Measurements from ENCODE around the gene TIAL1.
A peak's percentile ranks its signal among the peaks of the same experiment; 100 is the strongest.

TIAL1 gene

DNA sequence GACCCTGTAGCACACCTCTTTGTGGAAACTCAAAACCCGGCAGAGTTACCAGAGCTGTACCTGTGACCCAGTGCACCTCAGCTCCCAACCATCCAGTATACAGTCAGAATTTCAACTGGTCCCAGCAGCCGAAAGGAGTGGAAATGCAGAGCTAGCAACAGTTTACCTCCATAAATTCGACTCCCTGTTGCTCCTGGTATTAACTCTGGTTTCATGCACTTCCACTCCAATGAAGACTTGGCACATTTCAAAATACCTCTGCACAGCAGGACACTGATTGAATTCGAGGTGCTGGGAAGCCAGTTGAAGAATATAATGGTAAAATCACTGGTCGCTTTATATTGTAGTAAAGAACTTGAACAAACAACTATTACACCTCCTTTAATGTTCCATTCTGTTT, 17.9 kb upstream of the TIAL1 start:
- no peak overlapping the region for H3K27ac ChIP-seq (ENCODE audit: low read depth, low read length)
- no peaks in the 10 kb centered on the region for H3K36me3 ChIP-seq (ENCODE audit: control insufficient read depth in 5 of 5, insufficient read depth in 5 of 5, low read length in 5 of 5)
- no peaks in the 10 kb centered on the region for H3K9me3 ChIP-seq (ENCODE audit: control insufficient read depth in 5 of 5, low read length in 5 of 5)
- no peaks in the 10 kb centered on the region for H3K27me3 ChIP-seq (ENCODE audit: control insufficient read depth in 5 of 5, insufficient read depth in 4 of 5, low read length in 5 of 5)
- no peak overlapping the region for H3K9ac ChIP-seq (ENCODE audit: low read length in 5 of 5)
- H3K4me1 ChIP-seq (ENCODE audit: control insufficient read depth in 5 of 5, insufficient read depth in 5 of 5, low read length in 5 of 5): peaks cover 3 to 21% (median 15%) of the 10 kb centered on the region in 5 donors
- no peak overlapping the region for H3K4me3 ChIP-seq (ENCODE audit: low read depth in 1 of 5, low read length in 5 of 5)

DNA sequence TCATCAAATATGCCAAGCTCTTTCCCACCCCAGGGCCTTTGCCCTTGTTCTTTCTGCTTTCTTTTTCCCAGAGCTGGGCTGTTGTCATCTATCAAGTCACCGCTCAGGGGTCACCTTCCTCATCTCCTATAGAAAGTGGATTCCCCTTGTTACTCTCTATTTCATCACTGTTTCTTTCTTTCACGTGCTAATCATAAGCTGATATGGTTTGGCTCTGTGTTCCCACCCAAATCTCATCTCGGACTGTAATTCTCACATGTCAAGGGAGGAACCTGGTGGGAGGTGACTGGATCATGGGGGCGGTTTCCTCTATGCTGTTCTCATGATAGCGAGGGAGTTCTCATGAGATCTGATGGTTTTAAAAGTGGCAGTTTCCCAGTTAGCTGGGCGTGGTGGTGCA, 17.0 kb upstream of the TIAL1 start:
- no peak overlapping the region for H3K27ac ChIP-seq (ENCODE audit: low read depth, low read length)
- no peaks in the 10 kb centered on the region for H3K27me3 ChIP-seq (ENCODE audit: control insufficient read depth in 5 of 5, insufficient read depth in 4 of 5, low read length in 5 of 5)
- peaks cover 3 to 12% (median 10%) of the 10 kb centered on the region in 5 donors for H3K4me1 ChIP-seq (ENCODE audit: control insufficient read depth in 5 of 5, insufficient read depth in 5 of 5, low read length in 5 of 5)
- no peaks in the 10 kb centered on the region for H3K36me3 ChIP-seq (ENCODE audit: control insufficient read depth in 5 of 5, insufficient read depth in 5 of 5, low read length in 5 of 5)
- no peak overlapping the region for H3K9ac ChIP-seq (ENCODE audit: low read length in 5 of 5)
- no peak overlapping the region for H3K4me3 ChIP-seq (ENCODE audit: low read depth in 1 of 5, low read length in 5 of 5)
- no peaks in the 10 kb centered on the region for H3K9me3 ChIP-seq (ENCODE audit: control insufficient read depth in 5 of 5, low read length in 5 of 5)

DNA sequence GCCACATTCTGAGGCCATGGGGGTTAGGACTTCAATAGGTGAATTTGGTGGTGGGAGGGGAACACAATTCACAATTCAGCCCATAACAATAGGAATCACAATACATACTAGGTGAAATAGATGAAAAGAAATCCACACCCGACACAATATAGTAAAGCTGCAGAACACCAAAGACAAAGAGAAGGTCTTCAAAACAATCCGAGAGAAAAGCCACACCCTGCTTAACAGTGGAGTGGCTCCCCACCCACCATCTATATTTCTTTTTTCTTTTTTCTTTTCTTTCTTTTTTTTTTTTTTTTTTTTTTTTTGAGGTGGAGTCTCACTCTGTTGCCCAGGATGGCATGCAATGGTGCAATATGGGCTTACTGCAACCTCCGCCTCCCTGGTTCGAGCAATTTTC, 14.7 kb upstream of the TIAL1 start:
- Histone ChIP-seq H3K9me3 (ENCODE audit: control insufficient read depth in 5 of 5, low read length in 5 of 5) (no peaks in the 10 kb centered on the region), H3K9ac (ENCODE audit: low read length in 5 of 5) (no peak overlapping the region), H3K27ac (ENCODE audit: low read depth, low read length) (no peak overlapping the region), H3K4me3 (ENCODE audit: low read depth in 1 of 5, low read length in 5 of 5) (no peak overlapping the region), H3K36me3 (ENCODE audit: control insufficient read depth in 5 of 5, insufficient read depth in 5 of 5, low read length in 5 of 5) (no peaks in the 10 kb centered on the region), H3K4me1 (ENCODE audit: control insufficient read depth in 5 of 5, insufficient read depth in 5 of 5, low read length in 5 of 5) (peaks cover 0 to 4% (median 0%) of the 10 kb centered on the region in 5 donors), H3K27me3 (ENCODE audit: control insufficient read depth in 5 of 5, insufficient read depth in 4 of 5, low read length in 5 of 5) (no peaks in the 10 kb centered on the region)

DNA sequence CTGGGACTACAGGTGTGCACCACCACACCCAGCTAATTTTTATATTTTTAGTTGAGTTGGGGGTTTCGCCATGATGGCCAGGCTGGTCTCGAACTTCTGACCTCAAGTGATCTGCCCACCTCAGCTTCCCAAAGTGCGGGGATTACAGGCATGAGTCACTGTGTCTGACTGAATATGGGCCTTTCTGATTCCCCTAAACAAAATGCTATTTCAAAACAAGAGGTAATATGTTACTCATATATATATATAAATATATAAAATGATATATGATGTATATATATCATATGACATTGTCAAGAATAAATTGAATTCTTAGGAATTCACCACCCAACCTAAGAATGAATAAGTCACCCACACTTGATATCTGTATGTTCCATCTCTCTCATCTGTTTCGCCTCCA, 12.8 kb upstream of the TIAL1 start:
- no peak overlapping the region for H3K4me3 ChIP-seq (ENCODE audit: low read depth in 1 of 5, low read length in 5 of 5)

DNA sequence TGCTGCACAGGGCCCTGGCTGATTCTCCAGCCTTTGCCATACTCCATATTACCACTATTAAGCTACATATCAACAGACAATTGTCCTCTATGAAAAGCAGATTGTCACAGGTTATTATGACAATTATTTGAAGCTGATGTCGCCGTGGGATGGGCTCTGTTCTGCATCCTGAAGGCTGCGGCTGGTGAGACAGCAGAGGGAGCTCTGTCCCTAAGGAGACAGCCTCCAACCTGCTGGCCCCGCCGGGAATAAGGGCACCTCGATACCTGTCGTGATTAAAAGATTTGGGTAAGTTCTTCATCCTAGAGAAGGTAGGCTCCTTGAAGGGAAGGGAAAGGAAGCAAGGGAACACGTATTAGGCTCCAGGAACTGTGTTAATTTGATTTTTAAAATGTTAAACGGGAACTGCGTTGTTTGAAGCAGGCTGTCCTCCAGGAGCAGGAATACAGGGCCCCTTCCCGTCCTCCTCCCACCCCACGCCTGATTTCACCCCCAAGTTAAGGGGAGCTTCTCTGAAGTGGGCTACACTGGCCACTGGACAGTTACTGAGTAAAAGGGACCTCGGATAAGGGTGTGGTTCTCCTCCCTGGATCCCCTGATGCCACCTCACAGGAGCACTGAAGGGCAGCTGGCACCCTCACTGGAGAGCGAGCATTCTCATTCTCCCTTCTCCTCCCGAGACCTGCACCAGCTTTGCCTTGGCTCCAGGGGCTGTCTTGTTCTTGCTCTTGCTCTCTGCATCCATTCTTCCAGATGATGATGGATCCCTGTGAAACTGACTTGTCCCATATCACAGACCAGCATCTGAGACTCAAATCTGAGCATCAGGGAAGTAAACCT, 11.8 kb upstream of the TIAL1 start:
- Histone ChIP-seq H3K36me3 (ENCODE audit: control insufficient read depth in 5 of 5, insufficient read depth in 5 of 5, low read length in 5 of 5) (no peaks in the 10 kb centered on the region), H3K9ac (ENCODE audit: low read length in 5 of 5) (peak overlapping the region in 1 of 5 donors; percentile 39), H3K9me3 (ENCODE audit: control insufficient read depth in 5 of 5, low read length in 5 of 5) (no peaks in the 10 kb centered on the region), H3K27me3 (ENCODE audit: control insufficient read depth in 5 of 5, insufficient read depth in 4 of 5, low read length in 5 of 5) (no peaks in the 10 kb centered on the region), H3K4me1 (ENCODE audit: control insufficient read depth in 5 of 5, insufficient read depth in 5 of 5, low read length in 5 of 5) (peaks cover 0 to 4% (median 0%) of the 10 kb centered on the region in 5 donors), H3K4me3 (ENCODE audit: low read depth in 1 of 5, low read length in 5 of 5) (peak overlapping the region in 1 of 5 donors; percentile 41), H3K27ac (ENCODE audit: low read depth, low read length) (no peak overlapping the region)

More for the DNA sequence above, 12.8 kb upstream of the TIAL1 start:
- Histone ChIP-seq H3K9ac (ENCODE audit: low read length in 5 of 5) (no peak overlapping the region), H3K9me3 (ENCODE audit: control insufficient read depth in 5 of 5, low read length in 5 of 5) (no peaks in the 10 kb centered on the region), H3K27ac (ENCODE audit: low read depth, low read length) (no peak overlapping the region), H3K4me1 (ENCODE audit: control insufficient read depth in 5 of 5, insufficient read depth in 5 of 5, low read length in 5 of 5) (peaks cover 0 to 4% (median 0%) of the 10 kb centered on the region in 5 donors), H3K27me3 (ENCODE audit: control insufficient read depth in 5 of 5, insufficient read depth in 4 of 5, low read length in 5 of 5) (no peaks in the 10 kb centered on the region), H3K36me3 (ENCODE audit: control insufficient read depth in 5 of 5, insufficient read depth in 5 of 5, low read length in 5 of 5) (no peaks in the 10 kb centered on the region)

DNA sequence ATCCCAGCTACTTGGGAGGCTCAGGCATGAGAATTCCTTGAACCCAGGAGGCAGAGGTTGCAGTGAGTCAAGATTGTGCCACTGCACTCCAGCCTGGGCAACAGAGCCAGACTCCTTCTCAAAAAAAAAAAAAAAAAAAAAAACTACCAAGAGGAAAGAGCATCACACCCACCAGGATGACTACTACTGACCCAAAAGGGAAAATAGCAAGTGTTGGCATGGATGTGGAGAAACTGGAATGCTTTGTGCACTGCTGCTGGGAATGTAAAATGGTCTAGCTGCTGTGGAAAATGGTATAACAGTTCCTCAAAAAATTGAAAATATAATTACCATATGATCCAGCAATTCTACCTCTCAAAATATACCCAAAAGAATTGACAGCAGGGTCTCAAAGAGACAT, 7.7 kb upstream of the TIAL1 start:
- no peaks in the 10 kb centered on the region for H3K36me3 ChIP-seq (ENCODE audit: control insufficient read depth in 5 of 5, insufficient read depth in 5 of 5, low read length in 5 of 5)
- H3K27me3 ChIP-seq (ENCODE audit: control insufficient read depth in 5 of 5, insufficient read depth in 4 of 5, low read length in 5 of 5): no peaks in the 10 kb centered on the region
- no peak overlapping the region for H3K9ac ChIP-seq (ENCODE audit: low read length in 5 of 5)
- H3K27ac ChIP-seq (ENCODE audit: low read depth, low read length): no peak overlapping the region
- H3K4me1 ChIP-seq (ENCODE audit: control insufficient read depth in 5 of 5, insufficient read depth in 5 of 5, low read length in 5 of 5): peaks cover 0 to 4% (median 0%) of the 10 kb centered on the region in 5 donors
- H3K9me3 ChIP-seq (ENCODE audit: control insufficient read depth in 5 of 5, low read length in 5 of 5): no peaks in the 10 kb centered on the region
- H3K4me3 ChIP-seq (ENCODE audit: low read depth in 1 of 5, low read length in 5 of 5): no peak overlapping the region

DNA sequence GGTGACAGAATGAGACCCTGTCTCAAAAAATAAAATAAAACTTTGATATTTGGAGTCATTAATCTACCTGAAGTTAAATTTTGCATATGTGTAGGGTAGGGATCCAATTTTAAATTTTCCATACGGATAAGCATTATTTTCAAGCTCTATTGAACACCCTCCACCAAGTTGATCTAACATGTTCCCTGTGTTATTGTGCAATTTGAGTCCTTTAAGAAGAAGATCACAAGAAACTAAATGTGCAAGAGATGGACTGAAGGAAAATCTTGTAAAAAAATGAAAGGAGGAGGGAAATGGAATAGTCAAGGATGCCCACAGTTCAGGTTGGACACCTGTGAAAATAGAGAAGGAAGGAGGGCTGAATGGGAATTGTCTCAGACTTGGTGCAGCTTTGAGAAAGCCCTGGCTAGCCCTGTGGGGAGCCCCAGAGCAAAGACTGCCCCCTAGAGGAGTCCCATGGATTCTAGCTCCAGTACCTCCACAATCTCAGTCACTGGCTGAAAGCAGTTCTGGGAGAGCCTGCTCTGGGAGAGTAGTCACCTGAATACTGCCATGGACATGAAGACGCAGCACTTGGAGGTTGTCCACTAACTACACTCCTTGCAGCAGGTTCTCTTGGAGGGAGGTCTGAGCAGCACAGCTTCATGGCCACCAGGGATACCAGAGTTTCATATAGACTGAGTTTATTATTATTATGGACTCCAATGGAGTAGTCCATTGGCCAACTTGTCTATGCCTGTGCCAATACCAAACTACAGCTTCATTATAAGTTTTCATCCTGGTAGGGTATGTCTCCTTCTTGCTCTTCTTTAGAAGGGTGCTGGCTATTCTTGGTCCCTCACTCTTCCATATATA, 5.7 kb upstream of the TIAL1 start:
- Histone ChIP-seq H3K4me1 (ENCODE audit: control insufficient read depth in 5 of 5, insufficient read depth in 5 of 5, low read length in 5 of 5) (peaks cover 0 to 3% (median 3%) of the 10 kb centered on the region in 5 donors), H3K36me3 (ENCODE audit: control insufficient read depth in 5 of 5, insufficient read depth in 5 of 5, low read length in 5 of 5) (no peaks in the 10 kb centered on the region), H3K9ac (ENCODE audit: low read length in 5 of 5) (no peak overlapping the region), H3K9me3 (ENCODE audit: control insufficient read depth in 5 of 5, low read length in 5 of 5) (no peaks in the 10 kb centered on the region), H3K4me3 (ENCODE audit: low read depth in 1 of 5, low read length in 5 of 5) (no peak overlapping the region), H3K27ac (ENCODE audit: low read depth, low read length) (no peak overlapping the region), H3K27me3 (ENCODE audit: control insufficient read depth in 5 of 5, insufficient read depth in 4 of 5, low read length in 5 of 5) (no peaks in the 10 kb centered on the region)

DNA sequence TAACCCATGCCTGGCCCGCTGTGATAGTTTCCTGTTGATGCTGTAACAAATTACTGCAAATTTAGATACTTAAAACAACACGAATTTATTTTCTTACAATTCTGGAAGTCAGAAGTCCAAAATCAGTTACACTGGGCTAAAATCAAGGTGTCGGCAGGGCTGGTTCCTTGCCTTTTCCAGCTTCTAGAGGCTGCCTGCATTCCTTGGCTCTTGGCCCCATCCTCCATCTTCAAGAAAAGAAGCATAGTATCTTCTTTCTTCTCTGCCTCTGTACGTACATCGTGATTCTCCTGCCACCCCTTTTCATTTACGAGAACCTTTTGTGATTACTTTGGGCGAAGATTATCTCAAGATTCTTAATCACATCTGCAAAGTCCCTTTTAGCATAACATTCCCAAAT, 1.6 kb upstream of the TIAL1 start:
- no peak overlapping the region for H3K9ac ChIP-seq (ENCODE audit: low read length in 5 of 5)
- peaks cover 0 to 6% (median 3%) of the 10 kb centered on the region in 5 donors for H3K36me3 ChIP-seq (ENCODE audit: control insufficient read depth in 5 of 5, insufficient read depth in 5 of 5, low read length in 5 of 5)
- H3K27me3 ChIP-seq (ENCODE audit: control insufficient read depth in 5 of 5, insufficient read depth in 4 of 5, low read length in 5 of 5): no peaks in the 10 kb centered on the region

DNA sequence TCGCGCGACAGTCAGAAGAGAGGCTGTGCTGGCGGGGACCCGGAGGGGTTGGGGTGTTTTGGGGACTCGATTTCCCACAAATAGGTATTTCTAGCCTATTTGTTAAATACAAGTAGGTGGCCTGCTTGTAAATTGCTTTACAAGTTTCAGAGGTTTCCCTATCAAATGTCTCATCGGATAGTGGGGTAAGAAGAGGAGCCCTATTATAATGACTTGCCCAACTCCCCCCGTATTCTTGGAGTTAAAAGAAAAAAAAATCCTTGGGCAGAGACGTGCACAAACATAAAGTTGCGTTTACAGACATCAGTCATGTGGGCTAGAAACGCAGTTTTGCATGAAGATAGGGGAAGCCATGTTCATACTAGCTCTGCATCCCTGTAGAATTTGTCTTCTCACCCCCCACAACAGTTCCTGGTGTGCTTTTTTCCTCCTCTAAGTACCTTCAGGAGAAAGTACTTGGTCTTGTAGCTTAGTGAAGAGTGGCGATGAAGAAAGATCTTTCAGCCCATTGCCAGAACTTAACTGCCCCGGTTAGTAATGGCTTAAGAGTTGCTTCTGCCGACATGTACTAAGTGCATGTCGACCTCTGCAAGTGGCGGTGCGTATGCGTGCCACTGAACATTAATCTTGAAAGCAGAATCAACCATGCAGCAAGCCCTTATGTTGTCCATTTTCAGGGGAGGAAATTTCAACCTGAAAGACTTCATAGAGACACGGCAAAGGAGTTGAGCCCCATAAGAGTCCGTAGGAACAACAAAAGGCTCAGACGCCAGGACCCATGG, 832 bp upstream of the TIAL1 start:
- H3K27me3 ChIP-seq (ENCODE audit: control insufficient read depth in 5 of 5, insufficient read depth in 4 of 5, low read length in 5 of 5): no peaks in the 10 kb centered on the region
- peak overlapping the region; percentile 97 for H3K27ac ChIP-seq (ENCODE audit: low read depth, low read length)
- peak overlapping the region; percentile 39 to 96 (median 54) for H3K4me3 ChIP-seq (ENCODE audit: low read depth in 1 of 5, low read length in 5 of 5)
- peak overlapping the region in 4 of 5 donors; percentile 12 to 67 (median 60) for H3K9ac ChIP-seq (ENCODE audit: low read length in 5 of 5)
- no peaks in the 10 kb centered on the region for H3K9me3 ChIP-seq (ENCODE audit: control insufficient read depth in 5 of 5, low read length in 5 of 5)
- peaks cover 0 to 6% (median 3%) of the 10 kb centered on the region in 5 donors for H3K36me3 ChIP-seq (ENCODE audit: control insufficient read depth in 5 of 5, insufficient read depth in 5 of 5, low read length in 5 of 5)
- H3K4me1 ChIP-seq (ENCODE audit: control insufficient read depth in 5 of 5, insufficient read depth in 5 of 5, low read length in 5 of 5): peaks cover 3 to 37% (median 34%) of the 10 kb centered on the region in 5 donors

More for the DNA sequence above, 1.6 kb upstream of the TIAL1 start:
- H3K27ac ChIP-seq (ENCODE audit: low read depth, low read length): no peak overlapping the region
- H3K4me3 ChIP-seq (ENCODE audit: low read depth in 1 of 5, low read length in 5 of 5): no peak overlapping the region
- no peaks in the 10 kb centered on the region for H3K9me3 ChIP-seq (ENCODE audit: control insufficient read depth in 5 of 5, low read length in 5 of 5)
- H3K4me1 ChIP-seq (ENCODE audit: control insufficient read depth in 5 of 5, insufficient read depth in 5 of 5, low read length in 5 of 5): peaks cover 3 to 30% (median 26%) of the 10 kb centered on the region in 5 donors

Measured in subcutaneous abdominal adipose tissue (tissue), 5 donors.